Measurements from ENCODE around the gene KIF6.
A peak's percentile ranks its signal among the peaks of the same experiment; 100 is the strongest.
"Not testable (repeated sequence)": the region's sequence is repeated elsewhere in the genome, so short reads cannot be mapped to it uniquely, and the experiment has no call there.

Gene KIF6

GRCh38 chr6:39516471-39516870 lies 208.7 kb downstream of the KIF6 start:
- no peak for TF ChIP-seq EZH2 (IDR thresholded peaks at IDR 0.05)
- no peak for TF ChIP-seq POLR2AphosphoS5 (IDR thresholded peaks at IDR 0.05; ENCODE audit: borderline replicate concordance, low read depth, low read length)
- no peak for TF ChIP-seq FOXP2 (optimal IDR thresholded peaks at IDR 0.05; ENCODE audit: control extremely low read depth, extremely low read length, insufficient read depth)
- Histone ChIP-seq H3K9me3 (ENCODE audit: low read depth, low read length) (no peaks in the 10 kb centered on the region), H3K9ac (ENCODE audit: insufficient read length) (no peak overlapping the region), H3K27ac (no peak overlapping the region), H3K4me3 (no peak overlapping the region), H3K36me3 (ENCODE audit: insufficient read depth, low read length) (no peaks in the 10 kb centered on the region)
- DNase-seq (ENCODE audit: low read depth, low spot score), result no peak

GRCh38 chr6:39515471-39515870 lies 209.7 kb downstream of the KIF6 start:
- Histone ChIP-seq H3K36me3 (ENCODE audit: insufficient read depth, low read length) (no peaks in the 10 kb centered on the region), H3K9ac (ENCODE audit: insufficient read length) (no peak overlapping the region), H3K27ac (no peak overlapping the region), H3K4me3 (no peak overlapping the region), H3K9me3 (ENCODE audit: low read depth, low read length) (no peaks in the 10 kb centered on the region)
- no peak for DNase-seq (ENCODE audit: low read depth, low spot score)
- TF ChIP-seq EZH2 (IDR thresholded peaks at IDR 0.05) (no peak), POLR2AphosphoS5 (IDR thresholded peaks at IDR 0.05; ENCODE audit: borderline replicate concordance, low read depth, low read length) (no peak), FOXP2 (optimal IDR thresholded peaks at IDR 0.05; ENCODE audit: control extremely low read depth, extremely low read length, insufficient read depth) (no peak)

GRCh38 chr6:39515006-39515405 lies 210.2 kb downstream of the KIF6 start:
- Histone ChIP-seq H3K9me3 (ENCODE audit: low read depth, low read length) (no peaks in the 10 kb centered on the region), H3K9ac (ENCODE audit: insufficient read length) (no peak overlapping the region), H3K4me3 (no peak overlapping the region), H3K27ac (no peak overlapping the region), H3K36me3 (ENCODE audit: insufficient read depth, low read length) (no peaks in the 10 kb centered on the region)
- no peak for TF ChIP-seq POLR2AphosphoS5 (IDR thresholded peaks at IDR 0.05; ENCODE audit: borderline replicate concordance, low read depth, low read length)
- TF ChIP-seq EZH2 (IDR thresholded peaks at IDR 0.05), result no peak
- no peak for TF ChIP-seq FOXP2 (optimal IDR thresholded peaks at IDR 0.05; ENCODE audit: control extremely low read depth, extremely low read length, insufficient read depth)
- no peak for DNase-seq (ENCODE audit: low read depth, low spot score)

- H3K36me3 ChIP-seq (ENCODE audit: insufficient read depth, low read length); H3K4me3 ChIP-seq; H3K9ac ChIP-seq (ENCODE audit: insufficient read length); DNase-seq (ENCODE audit: low read depth, low spot score); H3K27ac ChIP-seq; H3K9me3 ChIP-seq (ENCODE audit: low read depth, low read length): not testable (repeated sequence)
Observed at GRCh38 chr6:39509831-39510230, 215.4 kb downstream of the KIF6 start.

GRCh38 chr6:39508515-39508914 lies 216.7 kb downstream of the KIF6 start:
- TF ChIP-seq FOXP2 (optimal IDR thresholded peaks at IDR 0.05; ENCODE audit: control extremely low read depth, extremely low read length, insufficient read depth), result no peak
- TF ChIP-seq POLR2AphosphoS5 (IDR thresholded peaks at IDR 0.05; ENCODE audit: borderline replicate concordance, low read depth, low read length), result no peak
- TF ChIP-seq EZH2 (IDR thresholded peaks at IDR 0.05), result no peak
- Histone ChIP-seq H3K27ac (peak overlapping the region; percentile 96), H3K9me3 (ENCODE audit: low read depth, low read length) (no peaks in the 10 kb centered on the region), H3K36me3 (ENCODE audit: insufficient read depth, low read length) (no peaks in the 10 kb centered on the region), H3K4me3 (no peak overlapping the region), H3K9ac (ENCODE audit: insufficient read length) (no peak overlapping the region)
- DNase-seq (ENCODE audit: low read depth, low spot score), result no peak

GRCh38 chr6:39507331-39507998 lies 217.7 kb downstream of the KIF6 start:
- Histone ChIP-seq H3K9ac (ENCODE audit: insufficient read length) (no peak overlapping the region), H3K36me3 (ENCODE audit: insufficient read depth, low read length) (no peaks in the 10 kb centered on the region), H3K9me3 (ENCODE audit: low read depth, low read length) (no peaks in the 10 kb centered on the region; the same call in 1 of the 2 replicates), H3K4me3 (no peak overlapping the region), H3K27ac (peak overlapping the region; percentile 96)
- DNase-seq (ENCODE audit: low read depth, low spot score), result peak; percentile 84
- TF ChIP-seq POLR2AphosphoS5 (IDR thresholded peaks at IDR 0.05; ENCODE audit: borderline replicate concordance, low read depth, low read length), result peak; percentile 63; the same call in 1 of the 2 replicates
- no peak for TF ChIP-seq EZH2 (IDR thresholded peaks at IDR 0.05)

- DNase-seq (ENCODE audit: low read depth, low spot score); H3K36me3 ChIP-seq (ENCODE audit: insufficient read depth, low read length); H3K4me3 ChIP-seq; H3K9ac ChIP-seq (ENCODE audit: insufficient read length); H3K27ac ChIP-seq; H3K9me3 ChIP-seq (ENCODE audit: low read depth, low read length): not testable (repeated sequence)
Observed at GRCh38 chr6:39502362-39502955, 222.7 kb downstream of the KIF6 start.

- TF ChIP-seq FOXP2 (optimal IDR thresholded peaks at IDR 0.05; ENCODE audit: control extremely low read depth, extremely low read length, insufficient read depth) (no peak), EZH2 (IDR thresholded peaks at IDR 0.05) (no peak), POLR2AphosphoS5 (IDR thresholded peaks at IDR 0.05; ENCODE audit: borderline replicate concordance, low read depth, low read length) (no peak)
- H3K9ac ChIP-seq (ENCODE audit: insufficient read length), result no peak overlapping the region
Observed at GRCh38 chr6:39499053-39499452, 226.2 kb downstream of the KIF6 start.

GRCh38 chr6:39498096-39498495 lies 227.1 kb downstream of the KIF6 start:
- Histone ChIP-seq H3K27ac (no peak overlapping the region), H3K9me3 (ENCODE audit: low read depth, low read length) (no peaks in the 10 kb centered on the region; the same call in 1 of the 2 replicates), H3K36me3 (ENCODE audit: insufficient read depth, low read length) (no peaks in the 10 kb centered on the region), H3K9ac (ENCODE audit: insufficient read length) (no peak overlapping the region), H3K4me3 (no peak overlapping the region)
- no peak for DNase-seq (ENCODE audit: low read depth, low spot score)
- TF ChIP-seq POLR2AphosphoS5 (IDR thresholded peaks at IDR 0.05; ENCODE audit: borderline replicate concordance, low read depth, low read length) (no peak), EZH2 (IDR thresholded peaks at IDR 0.05) (no peak), FOXP2 (optimal IDR thresholded peaks at IDR 0.05; ENCODE audit: control extremely low read depth, extremely low read length, insufficient read depth) (no peak)

More at GRCh38 chr6:39499053-39499452, 226.2 kb downstream of the KIF6 start:
- Histone ChIP-seq H3K27ac (no peak overlapping the region), H3K4me3 (no peak overlapping the region), H3K36me3 (ENCODE audit: insufficient read depth, low read length) (no peaks in the 10 kb centered on the region), H3K9me3 (ENCODE audit: low read depth, low read length) (no peaks in the 10 kb centered on the region; the same call in 1 of the 2 replicates)
- DNase-seq (ENCODE audit: low read depth, low spot score), result no peak
